ENCODE data around the gene KMO. TPM values are rescaled to one million over a fixed set of nuclear protein-coding genes. Genes with fewer than 3 reads are reported as not detected.
A peak's percentile ranks its signal among the peaks of the same experiment; 100 is the strongest.

KMO gene
- total RNA-seq, 2 donors from 2014 or later = not detected

GRCh38 chr1:241520080-241520465 lies 12.1 kb upstream of the KMO start:
- Histone ChIP-seq H3K27me3 (ENCODE audit: control insufficient read depth, insufficient read depth, low read length, poor library complexity, severe bottlenecking) (peaks cover 13% of the 10 kb centered on the region), H3K9ac (ENCODE audit: extremely low read depth, low read length, poor library complexity, severe bottlenecking) (peak overlapping the region; percentile 28), H3K36me3 (ENCODE audit: control insufficient read depth, insufficient read depth, low read length) (peaks cover 11% of the 10 kb centered on the region), H3K9me3 (ENCODE audit: control insufficient read depth, low read length) (no peaks in the 10 kb centered on the region), H3K4me1 (ENCODE audit: control insufficient read depth, insufficient read depth, low read length) (peaks cover 5% of the 10 kb centered on the region), H3K4me3 (ENCODE audit: low read length) (peak overlapping the region; percentile 96), H3K27ac (ENCODE audit: low read depth, low read length) (no peak overlapping the region)
- Mint-ChIP-seq H3K27ac (no peak overlapping the region), H3K4me1 (peaks cover 12% of the 10 kb centered on the region), H3K4me3 (no peak overlapping the region), H3K9me3 (no peaks in the 10 kb centered on the region), H3K36me3 (ENCODE audit: low read depth) (peaks cover 11% of the 10 kb centered on the region), H3K27me3 (ENCODE audit: insufficient read depth) (peaks cover 7% of the 10 kb centered on the region)
- DNase-seq = no peak
- WGBS, 2 experiments (ENCODE audit: insufficient coverage in 1 of 2, insufficient read length in 1 of 2) = 35% methylated on average over 2 of the region's 6 CpGs; no CpG with 5 or more reads in 1 of the 2 experiments
- TF ChIP-seq CTCF (conservative IDR thresholded peaks at IDR 0.05) = no peak

GRCh38 chr1:241521718-241522117 lies 10.5 kb upstream of the KMO start:
- WGBS, 2 experiments (ENCODE audit: insufficient coverage in 1 of 2, insufficient read length in 1 of 2) = 71 to 90% methylated on average over 1 of the region's 2 CpGs
- Histone ChIP-seq H3K9me3 (ENCODE audit: control insufficient read depth, low read length) (no peaks in the 10 kb centered on the region), H3K4me1 (ENCODE audit: control insufficient read depth, insufficient read depth, low read length) (peaks cover 5% of the 10 kb centered on the region), H3K4me3 (ENCODE audit: low read length) (no peak overlapping the region), H3K9ac (ENCODE audit: extremely low read depth, low read length, poor library complexity, severe bottlenecking) (no peak overlapping the region), H3K27ac (ENCODE audit: low read depth, low read length) (no peak overlapping the region), H3K36me3 (ENCODE audit: control insufficient read depth, insufficient read depth, low read length) (no peaks in the 10 kb centered on the region), H3K27me3 (ENCODE audit: control insufficient read depth, insufficient read depth, low read length, poor library complexity, severe bottlenecking) (peaks cover 13% of the 10 kb centered on the region)
- Mint-ChIP-seq H3K4me3 (no peak overlapping the region), H3K4me1 (peaks cover 12% of the 10 kb centered on the region), H3K9me3 (no peaks in the 10 kb centered on the region), H3K36me3 (ENCODE audit: low read depth) (peaks cover 4% of the 10 kb centered on the region), H3K27me3 (ENCODE audit: insufficient read depth) (peaks cover 7% of the 10 kb centered on the region), H3K27ac (no peak overlapping the region)
- no peak for DNase-seq
- TF ChIP-seq CTCF (conservative IDR thresholded peaks at IDR 0.05) = no peak

GRCh38 chr1:241525026-241525425 lies 7.2 kb upstream of the KMO start:
- H3K4me3 ChIP-seq (ENCODE audit: low read length) = no peak overlapping the region
- H3K4me3 Mint-ChIP-seq = no peak overlapping the region
- no peak for TF ChIP-seq CTCF (conservative IDR thresholded peaks at IDR 0.05)
- H3K27me3 ChIP-seq (ENCODE audit: control insufficient read depth, insufficient read depth, low read length, poor library complexity, severe bottlenecking) = peaks cover 13% of the 10 kb centered on the region
- H3K36me3 Mint-ChIP-seq (ENCODE audit: low read depth) = no peaks in the 10 kb centered on the region
- DNase-seq = no peak
- peaks cover 2% of the 10 kb centered on the region for H3K4me1 Mint-ChIP-seq
- H3K27ac ChIP-seq (ENCODE audit: low read depth, low read length) = no peak overlapping the region
- H3K27ac Mint-ChIP-seq = no peak overlapping the region
- no peak overlapping the region for H3K9ac ChIP-seq (ENCODE audit: extremely low read depth, low read length, poor library complexity, severe bottlenecking)
- H3K27me3 Mint-ChIP-seq (ENCODE audit: insufficient read depth) = peaks cover 7% of the 10 kb centered on the region
- 74 to 82% methylated on average over 2 to 3 of the region's 3 CpGs for WGBS, 2 experiments (ENCODE audit: insufficient coverage in 1 of 2, insufficient read length in 1 of 2)
- H3K9me3 Mint-ChIP-seq = no peaks in the 10 kb centered on the region
- no peaks in the 10 kb centered on the region for H3K36me3 ChIP-seq (ENCODE audit: control insufficient read depth, insufficient read depth, low read length)
- H3K9me3 ChIP-seq (ENCODE audit: control insufficient read depth, low read length) = no peaks in the 10 kb centered on the region
- H3K4me1 ChIP-seq (ENCODE audit: control insufficient read depth, insufficient read depth, low read length) = no peaks in the 10 kb centered on the region

All from endodermal cell (in vitro differentiated cells).